AG04450 (cell line): ENCODE results near the gene UCN3. TPM values are rescaled to one million over a fixed set of nuclear protein-coding genes. Genes with fewer than 3 reads are reported as not detected.

Experiments
- CTCF ChIA-PET: fragments of 300-600, 350-600 bp; formaldehyde crosslinking; extraction: SDS; loops from one replicate; lab custom pipeline; 2022; ENCODE audit warnings: antibody characterized with exemption, inconsistent platforms; lab: Charles Lee
- POLR2A ChIA-PET: fragments of 350-600 bp; formaldehyde crosslinking; extraction: SDS; loops from one replicate; lab custom pipeline; 2021; ENCODE audit warnings: antibody characterized with exemption, inconsistent platforms; lab: Yijun Ruan, JAX
- DNase-seq: peaks from one replicate; pipeline ENCODE4 v3.0.0-alpha.2; 2011; ENCODE audit warnings: low read depth, low spot score
- H3K27ac ChIP-seq: one replicate; pipeline ENCODE4 v1.5.1; 2012; ENCODE audit warnings: low read depth, low read length, control low read depth
- H3K27me3 ChIP-seq: one replicate; pipeline ENCODE4 v1.6.0; 2012; ENCODE audit warnings: low read length; ENCODE audit not compliant: control insufficient read depth, insufficient read depth
- H3K4me3 ChIP-seq: 2 replicates; pipeline ENCODE4 v1.5.1; 2011; ENCODE audit warnings: mild to moderate bottlenecking, low read depth, low read length, control low read depth
- H3K9me3 ChIP-seq: 2 replicates; pipeline ENCODE4 v1.5.1; 2012; ENCODE audit warnings: low read length; ENCODE audit not compliant: control insufficient read depth, insufficient read depth
- polyA plus RNA-seq: library from polyadenylated mRNA; depleted of rRNA; stranded (reverse); fragments of >200 nt; gene quantifications from 2 replicates; pipeline ENCODE4 v1.2.3, GENCODE V29; 2011
- TF ChIP-seq, protein P1 (sequence below): IDR thresholded peaks from 2 replicates; pipeline ENCODE4 v1.5.1; 2011; ENCODE audit warnings: low read depth, low read length, control low read depth, inconsistent platforms

Gene UCN3
- polyA plus RNA-seq, 1 experiment = not detected

- no peak for DNase-seq
- TF ChIP-seq, protein P1, sequence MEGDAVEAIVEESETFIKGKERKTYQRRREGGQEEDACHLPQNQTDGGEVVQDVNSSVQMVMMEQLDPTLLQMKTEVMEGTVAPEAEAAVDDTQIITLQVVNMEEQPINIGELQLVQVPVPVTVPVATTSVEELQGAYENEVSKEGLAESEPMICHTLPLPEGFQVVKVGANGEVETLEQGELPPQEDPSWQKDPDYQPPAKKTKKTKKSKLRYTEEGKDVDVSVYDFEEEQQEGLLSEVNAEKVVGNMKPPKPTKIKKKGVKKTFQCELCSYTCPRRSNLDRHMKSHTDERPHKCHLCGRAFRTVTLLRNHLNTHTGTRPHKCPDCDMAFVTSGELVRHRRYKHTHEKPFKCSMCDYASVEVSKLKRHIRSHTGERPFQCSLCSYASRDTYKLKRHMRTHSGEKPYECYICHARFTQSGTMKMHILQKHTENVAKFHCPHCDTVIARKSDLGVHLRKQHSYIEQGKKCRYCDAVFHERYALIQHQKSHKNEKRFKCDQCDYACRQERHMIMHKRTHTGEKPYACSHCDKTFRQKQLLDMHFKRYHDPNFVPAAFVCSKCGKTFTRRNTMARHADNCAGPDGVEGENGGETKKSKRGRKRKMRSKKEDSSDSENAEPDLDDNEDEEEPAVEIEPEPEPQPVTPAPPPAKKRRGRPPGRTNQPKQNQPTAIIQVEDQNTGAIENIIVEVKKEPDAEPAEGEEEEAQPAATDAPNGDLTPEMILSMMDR = no peak
- H3K27ac ChIP-seq = no peak overlapping the region
- POLR2A ChIA-PET = no interaction called here
- H3K9me3 ChIP-seq = no peaks in the 10 kb centered on the region
- no peaks in the 10 kb centered on the region for H3K27me3 ChIP-seq
- H3K4me3 ChIP-seq = no peak overlapping the region
- CTCF ChIA-PET = no interaction called here
Observed at GRCh38 chr10:5343561-5343960, 21.2 kb upstream of the UCN3 start.

GRCh38 chr10:5343979-5344378 is 20.8 kb upstream of the UCN3 start:
- CTCF ChIA-PET = no interaction called here
- TF ChIP-seq, protein P1 = no peak
- Histone ChIP-seq H3K9me3 (no peaks in the 10 kb centered on the region), H3K27me3 (no peaks in the 10 kb centered on the region), H3K27ac (no peak overlapping the region), H3K4me3 (no peak overlapping the region)
- POLR2A ChIA-PET = no interaction called here
- no peak for DNase-seq

- ChIA-PET POLR2A (no interaction called here), CTCF (no interaction called here)
- H3K27ac ChIP-seq = no peak overlapping the region
- no peak for DNase-seq
- H3K4me3 ChIP-seq = no peak overlapping the region
- TF ChIP-seq, protein P1 = no peak
- H3K9me3 ChIP-seq = no peaks in the 10 kb centered on the region
- H3K27me3 ChIP-seq = no peaks in the 10 kb centered on the region
Observed at GRCh38 chr10:5344746-5345145, 20.0 kb upstream of the UCN3 start.

DNA sequence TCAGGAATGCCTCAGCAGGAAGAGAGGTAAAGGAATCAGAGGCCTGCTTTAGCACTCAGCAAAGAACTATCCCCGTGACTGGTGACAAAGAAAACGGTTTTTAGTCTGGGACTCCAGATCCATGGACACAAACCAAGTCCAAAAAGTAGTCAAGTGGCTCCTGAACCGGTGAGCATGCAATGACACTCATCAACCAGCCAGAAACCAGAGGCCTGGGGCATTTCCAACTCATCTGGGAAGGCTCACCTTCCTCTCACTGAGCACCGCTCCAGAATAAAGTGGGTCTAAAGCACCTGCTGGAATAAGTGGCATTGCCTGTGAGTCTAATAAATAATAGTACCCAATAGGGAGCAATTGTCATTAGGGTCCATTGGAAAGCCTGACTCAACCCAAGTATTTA is 17.9 kb upstream of the UCN3 start:
- ChIA-PET POLR2A (no interaction called here), CTCF (no interaction called here)
- no peaks in the 10 kb centered on the region for H3K9me3 ChIP-seq
- H3K27me3 ChIP-seq = no peaks in the 10 kb centered on the region
- H3K27ac ChIP-seq = no peak overlapping the region
- no peak for DNase-seq
- TF ChIP-seq, protein P1 = no peak
- no peak overlapping the region for H3K4me3 ChIP-seq

DNA sequence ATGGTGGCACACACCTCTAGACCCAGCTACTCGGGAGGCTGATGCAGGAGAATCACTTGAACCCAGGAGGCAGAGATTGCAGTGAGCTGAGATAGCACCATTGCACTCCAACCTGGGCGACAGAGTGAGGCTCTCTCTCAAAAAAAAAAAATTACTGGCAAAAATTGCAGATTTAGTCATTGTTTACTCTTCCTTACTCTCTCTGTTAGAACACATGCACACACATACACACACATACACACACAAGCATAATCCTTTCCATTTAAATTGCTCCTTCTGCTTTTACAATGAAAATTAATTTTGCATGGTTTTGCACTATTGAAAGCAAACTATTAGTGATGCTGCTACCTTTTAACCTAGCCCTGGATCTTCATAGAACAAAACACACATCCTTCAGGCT is 15.4 kb upstream of the UCN3 start:
- Histone ChIP-seq H3K4me3 (no peak overlapping the region), H3K27ac (no peak overlapping the region), H3K27me3 (peaks cover 3% of the 10 kb centered on the region), H3K9me3 (no peaks in the 10 kb centered on the region)
- ChIA-PET CTCF (no interaction called here), POLR2A (no interaction called here)
- no peak for DNase-seq
- TF ChIP-seq, protein P1 = no peak
